Bronchus fibroblast of lung (primary cell): ENCODE measurements around the gene KCTD3. TPM values are rescaled to one million over a fixed set of nuclear protein-coding genes. Genes with fewer than 3 reads are reported as not detected.

Experiments
- total RNA-seq: library from RNA; depleted of rRNA; stranded (reverse); fragments of >200 nt; gene quantifications from 2 replicates; pipeline ENCODE4 v1.2.3, GENCODE V29; 2015

The KCTD3 gene
- 30.5 and 36.7 TPM in 2 replicates for total RNA-seq

GRCh38 chr1:215566556-215567490 lies at the start of gene KCTD3:
Gene KCTD3 (plus strand): TSS chr1:215567304. CDS start chr1:215567686, 382 bp downstream.

